ENCODE results near the gene ALDH1L1.

DNA sequence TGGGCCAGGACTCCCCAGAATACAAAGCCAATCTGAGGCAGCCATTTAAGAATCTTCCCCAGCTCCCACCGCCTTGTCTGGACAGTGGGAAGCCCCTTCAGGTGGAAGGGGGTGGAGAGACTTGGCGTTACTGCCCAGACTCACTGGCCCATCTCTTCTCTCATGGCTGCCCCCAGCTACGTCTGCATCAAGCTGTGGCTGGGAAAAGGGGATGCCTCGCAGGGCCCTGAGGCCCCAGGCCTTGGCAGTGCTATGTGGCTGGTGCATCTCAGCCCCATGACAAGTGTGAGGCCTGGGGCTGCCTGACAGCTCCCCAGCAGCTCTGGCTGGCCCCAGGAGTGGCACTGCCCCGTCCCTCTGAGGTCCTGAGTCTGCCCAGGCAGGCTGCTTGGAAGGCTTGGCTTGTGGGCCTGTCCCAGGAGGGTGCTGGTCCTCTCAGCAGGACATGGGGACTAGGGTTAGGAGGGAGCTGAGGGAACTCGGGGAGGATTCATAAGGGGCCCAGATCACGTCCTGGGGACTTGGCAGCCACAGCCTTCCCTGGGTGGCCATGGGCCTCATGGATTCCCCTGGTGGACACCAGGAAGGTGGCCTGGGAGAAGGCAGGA, 76.3 kb downstream of the ALDH1L1 start:
- TF ChIP-seq, protein P1, sequence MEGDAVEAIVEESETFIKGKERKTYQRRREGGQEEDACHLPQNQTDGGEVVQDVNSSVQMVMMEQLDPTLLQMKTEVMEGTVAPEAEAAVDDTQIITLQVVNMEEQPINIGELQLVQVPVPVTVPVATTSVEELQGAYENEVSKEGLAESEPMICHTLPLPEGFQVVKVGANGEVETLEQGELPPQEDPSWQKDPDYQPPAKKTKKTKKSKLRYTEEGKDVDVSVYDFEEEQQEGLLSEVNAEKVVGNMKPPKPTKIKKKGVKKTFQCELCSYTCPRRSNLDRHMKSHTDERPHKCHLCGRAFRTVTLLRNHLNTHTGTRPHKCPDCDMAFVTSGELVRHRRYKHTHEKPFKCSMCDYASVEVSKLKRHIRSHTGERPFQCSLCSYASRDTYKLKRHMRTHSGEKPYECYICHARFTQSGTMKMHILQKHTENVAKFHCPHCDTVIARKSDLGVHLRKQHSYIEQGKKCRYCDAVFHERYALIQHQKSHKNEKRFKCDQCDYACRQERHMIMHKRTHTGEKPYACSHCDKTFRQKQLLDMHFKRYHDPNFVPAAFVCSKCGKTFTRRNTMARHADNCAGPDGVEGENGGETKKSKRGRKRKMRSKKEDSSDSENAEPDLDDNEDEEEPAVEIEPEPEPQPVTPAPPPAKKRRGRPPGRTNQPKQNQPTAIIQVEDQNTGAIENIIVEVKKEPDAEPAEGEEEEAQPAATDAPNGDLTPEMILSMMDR (IDR thresholded peaks at IDR 0.05) = no peak
- TF ChIP-seq POLR2A (IDR thresholded peaks at IDR 0.05) = no peak

Data from stomach (tissue), 4 donors.